ENCODE data around the gene RAD18.

GRCh38 chr3:8840556-8840955, 122.7 kb downstream of the RAD18 start:
- TF ChIP-seq TCF7L2 (IDR thresholded peaks at IDR 0.05; ENCODE audit: low read depth, low read length) (no peak), CTCF (IDR thresholded peaks at IDR 0.05) (no peak), POLR2AphosphoS5 (IDR thresholded peaks at IDR 0.05; ENCODE audit: low read depth, low read length) (no peak), REST (IDR thresholded peaks at IDR 0.05; ENCODE audit: insufficient read depth in 1 of 2, low read depth in 2 of 2, low read length in 1 of 2) (no peak), SIN3A (IDR thresholded peaks at IDR 0.05; ENCODE audit: borderline replicate concordance, insufficient read depth, low read depth, low read length) (no peak)

Measured in Panc1 (cell line).